ENCODE measurements around the gene GRIP1.

DNA sequence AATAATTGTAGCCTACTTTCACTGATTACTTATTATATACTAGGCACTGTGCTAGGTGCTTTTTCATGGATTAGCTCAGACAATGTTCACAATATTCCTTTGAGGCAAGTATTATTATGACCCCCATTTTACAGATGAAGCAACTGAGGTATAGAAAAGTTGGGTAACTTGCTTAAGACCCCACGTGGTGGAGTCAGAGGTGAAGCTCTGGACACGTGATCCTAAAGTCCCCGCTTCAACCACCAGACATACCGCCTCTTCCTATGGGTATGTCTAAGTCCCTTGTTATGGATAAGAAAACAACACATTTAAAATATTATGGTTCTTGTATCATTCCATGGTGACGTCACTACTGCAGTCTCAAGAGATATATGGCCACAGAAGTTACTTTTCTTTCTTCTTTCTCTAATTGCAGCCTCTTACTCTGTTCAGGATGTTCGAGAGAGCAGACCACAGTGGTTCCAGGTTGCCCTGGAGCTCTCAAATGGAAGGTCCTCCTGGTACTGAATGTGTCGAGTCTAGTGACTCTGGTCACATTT is 218.9 kb downstream of the GRIP1 start:
- TF ChIP-seq, protein P1, sequence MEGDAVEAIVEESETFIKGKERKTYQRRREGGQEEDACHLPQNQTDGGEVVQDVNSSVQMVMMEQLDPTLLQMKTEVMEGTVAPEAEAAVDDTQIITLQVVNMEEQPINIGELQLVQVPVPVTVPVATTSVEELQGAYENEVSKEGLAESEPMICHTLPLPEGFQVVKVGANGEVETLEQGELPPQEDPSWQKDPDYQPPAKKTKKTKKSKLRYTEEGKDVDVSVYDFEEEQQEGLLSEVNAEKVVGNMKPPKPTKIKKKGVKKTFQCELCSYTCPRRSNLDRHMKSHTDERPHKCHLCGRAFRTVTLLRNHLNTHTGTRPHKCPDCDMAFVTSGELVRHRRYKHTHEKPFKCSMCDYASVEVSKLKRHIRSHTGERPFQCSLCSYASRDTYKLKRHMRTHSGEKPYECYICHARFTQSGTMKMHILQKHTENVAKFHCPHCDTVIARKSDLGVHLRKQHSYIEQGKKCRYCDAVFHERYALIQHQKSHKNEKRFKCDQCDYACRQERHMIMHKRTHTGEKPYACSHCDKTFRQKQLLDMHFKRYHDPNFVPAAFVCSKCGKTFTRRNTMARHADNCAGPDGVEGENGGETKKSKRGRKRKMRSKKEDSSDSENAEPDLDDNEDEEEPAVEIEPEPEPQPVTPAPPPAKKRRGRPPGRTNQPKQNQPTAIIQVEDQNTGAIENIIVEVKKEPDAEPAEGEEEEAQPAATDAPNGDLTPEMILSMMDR (conservative IDR thresholded peaks at IDR 0.05; ENCODE audit: low read depth, low read length) = no peak
- no peak for TF ChIP-seq POLR2A (IDR thresholded peaks at IDR 0.05; ENCODE audit: low read depth, low read length)
- TF ChIP-seq CEBPB (IDR thresholded peaks at IDR 0.05; ENCODE audit: low read depth, low read length) = no peak
- no peak for TF ChIP-seq RFX5 (IDR thresholded peaks at IDR 0.05; ENCODE audit: low read depth, low read length)
- no peak for TF ChIP-seq CHD1 (IDR thresholded peaks at IDR 0.05; ENCODE audit: low read depth, low read length)
- no peak for TF ChIP-seq RAD21 (IDR thresholded peaks at IDR 0.05; ENCODE audit: low read length)
